A549 (cell line): Measurements from ENCODE around the gene PLEKHA5. TPM values are rescaled to one million over a fixed set of nuclear protein-coding genes. Genes with fewer than 3 reads are reported as not detected.

Experiments
- ATAC-seq, 2 experiments: fragments of 200-7000 bp in 1 of 2; fragments of >200 bp in 1 of 2; cut with Nextera tagmentation in 1 of 2; cut with Tn5 transposase in 1 of 2; 3 replicates each; pipeline versions ENCODE4 v1.8.0 to v1.9.1; 2018 to 2020; ENCODE audit warnings: mild to moderate bottlenecking in 1 of 2, moderate library complexity in 1 of 2
- CTCF ChIA-PET: fragments of 300-600 bp; sonication (Branson Sonifier 250); formaldehyde crosslinking; extraction: SDS; loops from one replicate; lab custom pipeline; 2021; ENCODE audit warnings: antibody characterized with exemption, inconsistent platforms; lab: Yijun Ruan, JAX
- POLR2A ChIA-PET: fragments of 350-600 bp; formaldehyde crosslinking; extraction: SDS; loops from one replicate; lab custom pipeline; 2021; ENCODE audit warnings: antibody characterized with exemption, inconsistent platforms; lab: Yijun Ruan, JAX
- DNase-seq, 2 experiments: peaks; one replicate each; pipeline versions ENCODE4 v3.0.0 to v3.0.0-alpha.2; 2011 to 2016; ENCODE audit warnings: low read depth in 1 of 2, low spot score in 1 of 2
- FAIRE-seq: peaks from 2 replicates; lab custom pipeline; 2011; peaks lifted over from hg19 to GRCh38; lab: Jason Lieb, UNC
- H3K27ac ChIP-seq, 2 experiments: fragments of >200 bp; sonication (Bioruptor Twin); formaldehyde crosslinking; 3 replicates each; pipeline ENCODE4 v1.5.1; 2016 to 2017
- H3K4me1 ChIP-seq: fragments of >200 bp; sonication (Bioruptor Twin); formaldehyde crosslinking; 3 replicates; pipeline ENCODE4 v1.6.1; 2016
- H3K4me2 ChIP-seq: fragments of >200 bp; sonication (Bioruptor Twin); formaldehyde crosslinking; 3 replicates; pipeline ENCODE4 v1.6.1; 2016
- H3K4me3 ChIP-seq: fragments of >200 bp; sonication (Bioruptor Twin); formaldehyde crosslinking; 3 replicates; pipeline ENCODE4 v1.5.1; 2016
- H3K9me3 ChIP-seq: fragments of >200 bp; sonication (Bioruptor Twin); formaldehyde crosslinking; 3 replicates; pipeline ENCODE4 v1.6.1; 2016
- BCL3 ChIP-seq: fragments of >200 bp; sonication (Bioruptor Twin); formaldehyde crosslinking; IDR thresholded peaks from 3 replicates; pipeline ENCODE4 v1.6.1; 2016
- CBX8 ChIP-seq: fragments of 200-600 bp; sonication (generic); IDR thresholded peaks from 2 replicates; pipeline ENCODE4 v1.6.1; 2016
- CEBPB ChIP-seq, 2 experiments: fragments of >200 bp in 1 of 2; sonication (Bioruptor Twin) in 1 of 2; formaldehyde crosslinking in 1 of 2; IDR thresholded peaks; 2 replicates each; pipeline ENCODE4 v1.6.1; 2012 to 2016
- CHD2 ChIP-seq: fragments of 150-350 bp; IDR thresholded peaks from 2 replicates; pipeline ENCODE4 v1.6.1; 2014; ENCODE audit warnings: low read length; ENCODE audit not compliant: partially characterized antibody
- CHD4 ChIP-seq: fragments of 200-600 bp; sonication (generic); IDR thresholded peaks from 2 replicates; pipeline ENCODE4 v1.6.1; 2016; ENCODE audit warnings: antibody characterized with exemption, mild to moderate bottlenecking, borderline replicate concordance
- EHF ChIP-seq: fragments of 250-450 bp; sonication (Bioruptor Pico); IDR thresholded peaks from 2 replicates; pipeline ENCODE4 v1.5.0; 2020; ENCODE audit warnings: mild to moderate bottlenecking
- EP300 ChIP-seq, 2 experiments: fragments of >200 bp; sonication (Bioruptor Twin); formaldehyde crosslinking; IDR thresholded peaks; 2 replicates in 1 of 2; 3 replicates in 1 of 2; pipeline ENCODE4 v1.6.1; 2016 to 2017
- ESRRA ChIP-seq: fragments of 150-350 bp; IDR thresholded peaks from 2 replicates; pipeline ENCODE4 v1.6.1; 2014; ENCODE audit warnings: mild to moderate bottlenecking, low read length, borderline replicate concordance
- FOSB ChIP-seq: fragments of 250-450 bp; sonication (Bioruptor Pico); IDR thresholded peaks from 2 replicates; pipeline ENCODE4 v1.5.0; 2020; ENCODE audit warnings: mild to moderate bottlenecking, moderate library complexity
- FOXS1 ChIP-seq: fragments of 250-450 bp; sonication (Bioruptor Pico); IDR thresholded peaks from 2 replicates; pipeline ENCODE4 v1.5.0; 2020; ENCODE audit warnings: mild to moderate bottlenecking, moderate library complexity
- HDAC2 ChIP-seq: fragments of 200-600 bp; sonication (generic); IDR thresholded peaks from 2 replicates; pipeline ENCODE4 v1.6.1; 2016
- JUN ChIP-seq, 2 experiments: fragments of >200 bp; sonication (Bioruptor Twin); formaldehyde crosslinking; IDR thresholded peaks; 2 replicates in 1 of 2; 3 replicates in 1 of 2; pipeline ENCODE4 v1.6.1; 2016 to 2017
- KDM5A ChIP-seq: fragments of 200-600 bp; sonication (generic); IDR thresholded peaks from 2 replicates; pipeline ENCODE4 v1.6.1; 2016; ENCODE audit warnings: antibody characterized with exemption, mild to moderate bottlenecking
- MAX ChIP-seq: IDR thresholded peaks from 2 replicates; pipeline ENCODE4 v1.6.1; 2012
- MAZ ChIP-seq: fragments of 150-350 bp; IDR thresholded peaks from 2 replicates; pipeline ENCODE4 v1.6.1; 2014; ENCODE audit warnings: antibody characterized with exemption, low read depth, low read length, borderline replicate concordance
- MYC ChIP-seq: IDR thresholded peaks from 2 replicates; pipeline ENCODE4 v1.6.1; 2012; ENCODE audit warnings: mild to moderate bottlenecking, inconsistent platforms, low read length, improper control_type of control experiment, borderline replicate concordance
- NFE2L2 ChIP-seq: fragments of 150-350 bp; conservative IDR thresholded peaks from 2 replicates; pipeline ENCODE4 v1.6.1; 2014; ENCODE audit warnings: low read length
- NPAS2 ChIP-seq: fragments of 250-450 bp; sonication (Bioruptor Pico); IDR thresholded peaks from 2 replicates; pipeline ENCODE4 v1.8.0; 2022; ENCODE audit warnings: mild to moderate bottlenecking, moderate library complexity, borderline replicate concordance
- PBX3 ChIP-seq: IDR thresholded peaks from 2 replicates; pipeline ENCODE4 v1.6.1; 2012
- POLR2AphosphoS2 ChIP-seq: conservative IDR thresholded peaks from 2 replicates; pipeline ENCODE4 v1.6.1; 2012; ENCODE audit warnings: low read length, improper control_type of control experiment, inconsistent platforms
- RAD21 ChIP-seq, 2 experiments: fragments of >200 bp in 1 of 2; sonication (Bioruptor Twin) in 1 of 2; formaldehyde crosslinking in 1 of 2; IDR thresholded peaks in 1 of 2; conservative IDR thresholded peaks in 1 of 2; 2 replicates in 1 of 2; 3 replicates in 1 of 2; pipeline ENCODE4 v1.6.1; 2012 to 2018; ENCODE audit warnings: inconsistent platforms in 1 of 2
- REST ChIP-seq: fragments of 200-600 bp; sonication (generic); IDR thresholded peaks from 2 replicates; pipeline ENCODE4 v1.6.1; 2016; ENCODE audit warnings: antibody characterized with exemption, mild to moderate bottlenecking, moderate library complexity
- RNF2 ChIP-seq: fragments of 200-600 bp; sonication (generic); IDR thresholded peaks from 2 replicates; pipeline ENCODE4 v1.6.1; 2016; ENCODE audit warnings: low read depth, mild to moderate bottlenecking, antibody characterized with exemption, moderate library complexity, borderline replicate concordance
- SMC3 ChIP-seq: fragments of >200 bp; sonication (Bioruptor Twin); formaldehyde crosslinking; IDR thresholded peaks from 3 replicates; pipeline ENCODE4 v1.6.1; 2018; ENCODE audit warnings: inconsistent platforms
- TFCP2L1 ChIP-seq: fragments of 250-450 bp; sonication (Bioruptor Pico); IDR thresholded peaks from 2 replicates; pipeline ENCODE4 v1.5.0; 2021; ENCODE audit warnings: mild to moderate bottlenecking
- USF2 ChIP-seq: fragments of 450-650 bp; IDR thresholded peaks from 2 replicates; pipeline ENCODE4 v1.6.1; 2014; ENCODE audit warnings: antibody characterized with exemption
- ZFP36 ChIP-seq: fragments of 450-650 bp; IDR thresholded peaks from 2 replicates; pipeline ENCODE4 v1.6.1; 2014; ENCODE audit warnings: borderline replicate concordance; ENCODE audit not compliant: partially characterized antibody
- ZNF302 ChIP-seq: fragments of 250-450 bp; sonication (Bioruptor Pico); IDR thresholded peaks from 2 replicates; pipeline ENCODE4 v1.9.0; 2021; ENCODE audit warnings: inconsistent platforms, mild to moderate bottlenecking, moderate library complexity
- WGBS: methylation state at CpG from one replicate; pipeline ENCODE4 v1.1.6; 2017; ENCODE audit errors: missing lambda C conversion rate; 5-methylcytosine and 5-hydroxymethylcytosine counted together
- polyA plus RNA-seq, 4 experiments: library from polyadenylated mRNA; depleted of rRNA in 3 of 4; stranded (reverse); fragments of >200 nt; fragmentation: RNase III in 1 of 4; extraction: RNeasy Plus Mini Kit Qiagen cat#74134 plus additional on column Dnase treatment in 1 of 4; gene quantifications; 2 replicates in 3 of 4; 3 replicates in 1 of 4; pipeline ENCODE4 v1.2.3, GENCODE V29; 2011 to 2017

The PLEKHA5 gene
- polyA plus RNA-seq, 2 of the 4 experiments (the other 2 are of a cell fraction), result 7.6 to 13.2 TPM

GRCh38 chr12:19203539-19204506 lies 74.3 kb downstream of the PLEKHA5 start:
- no peak overlapping the region for H3K4me3 ChIP-seq
- no peak for FAIRE-seq
- H3K4me2 ChIP-seq, result no peak overlapping the region
- H3K4me1 ChIP-seq, result peaks cover 2% of the 10 kb centered on the region; the same call in 2 of the 3 replicates
- H3K9me3 ChIP-seq, result no peaks in the 10 kb centered on the region
- ATAC-seq, result no peak
- ChIA-PET CTCF (interaction anchor here (1.3 kb wide), 1 partner anchor 17 kb away, joined by 3 read pairs; no protein-coding TSS in a partner anchor), POLR2A (no interaction called here)
- H3K27ac ChIP-seq, result no peak overlapping the region
- DNase-seq, result no peak
- no peak for TF ChIP-seq ZFP36
- TF ChIP-seq FOXS1 (CRISPR knock-in tag), result no peak
- TF ChIP-seq EHF (CRISPR knock-in tag), result no peak
- no peak for TF ChIP-seq CHD2
- TF ChIP-seq BCL3, result no peak
- TF ChIP-seq REST, result no peak
- no peak for TF ChIP-seq FOSB (CRISPR knock-in tag)
- no peak for TF ChIP-seq HDAC2
- TF ChIP-seq SMC3, result no peak
- no peak for TF ChIP-seq MAZ
- no peak for TF ChIP-seq MYC
- TF ChIP-seq RAD21 (conservative IDR thresholded peaks at IDR 0.05 in 1 of 2, IDR thresholded peaks at IDR 0.05 in 1 of 2), result no peak
- no peak for TF ChIP-seq CEBPB (IDR thresholded peaks at IDR 0.05)
- TF ChIP-seq JUN (IDR thresholded peaks at IDR 0.05), result no peak
- no peak for TF ChIP-seq NPAS2 (CRISPR knock-in tag)
- TF ChIP-seq TFCP2L1 (CRISPR knock-in tag), result no peak
- no peak for TF ChIP-seq RNF2
- TF ChIP-seq MAX, result no peak
- 89% methylated on average over 6 of the region's 6 CpGs for WGBS

- ChIA-PET POLR2A (no interaction called here), CTCF (interaction anchor here (1.3 kb wide), 1 partner anchor 18 kb away, joined by 3 read pairs; no protein-coding TSS in a partner anchor)
- no peak overlapping the region for H3K4me2 ChIP-seq
- no peak for ATAC-seq
- no peaks in the 10 kb centered on the region for H3K4me1 ChIP-seq
- WGBS, result 91% methylated on average over 4 of the region's 4 CpGs
- no peak overlapping the region for H3K27ac ChIP-seq
- no peak overlapping the region for H3K4me3 ChIP-seq
- DNase-seq, result no peak
- FAIRE-seq, result peak; percentile 49
- H3K9me3 ChIP-seq, result no peaks in the 10 kb centered on the region
- TF ChIP-seq NFE2L2 (no peak), EP300 (IDR thresholded peaks at IDR 0.05) (no peak), USF2 (no peak), ESRRA (no peak), BCL3 (no peak), PBX3 (no peak), MAX (no peak), ZNF302 (CRISPR knock-in tag) (no peak), POLR2AphosphoS2 (no peak), CBX8 (no peak), CHD4 (no peak), EHF (CRISPR knock-in tag) (no peak), KDM5A (no peak)
Measured at GRCh38 chr12:19205120-19205519, 75.6 kb downstream of the PLEKHA5 start.
